HG02852 (cell line): ENCODE data around the gene RABGGTA.

Experiments
- ATAC-seq: cut with Tn5 transposase; IDR thresholded peaks from one replicate; pipeline ENCODE4 v1.9.1; 2021; ENCODE audit warnings: mild to moderate bottlenecking, moderate library complexity; ENCODE audit not compliant: unreplicated experiment

The RABGGTA gene

DNA sequence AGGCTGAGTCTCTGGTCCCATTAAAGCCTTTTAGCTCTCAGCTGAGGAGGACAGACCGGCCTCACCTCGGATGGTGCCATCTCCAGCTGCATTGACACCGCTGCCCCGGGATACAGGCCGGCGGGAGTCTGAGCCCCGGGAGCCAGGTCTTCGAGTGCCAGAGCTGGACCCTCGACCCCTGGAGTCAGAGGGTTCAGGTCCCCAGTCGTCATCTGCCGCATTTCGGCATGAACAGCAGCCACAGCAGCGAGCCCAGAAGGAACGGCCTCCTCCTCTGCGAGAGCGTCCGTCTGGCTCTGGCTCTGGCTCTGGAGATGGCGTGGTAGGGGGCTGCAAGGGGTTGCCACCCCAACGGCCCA lies 9.4 kb downstream of the RABGGTA start:
- ATAC-seq = no peak

DNA sequence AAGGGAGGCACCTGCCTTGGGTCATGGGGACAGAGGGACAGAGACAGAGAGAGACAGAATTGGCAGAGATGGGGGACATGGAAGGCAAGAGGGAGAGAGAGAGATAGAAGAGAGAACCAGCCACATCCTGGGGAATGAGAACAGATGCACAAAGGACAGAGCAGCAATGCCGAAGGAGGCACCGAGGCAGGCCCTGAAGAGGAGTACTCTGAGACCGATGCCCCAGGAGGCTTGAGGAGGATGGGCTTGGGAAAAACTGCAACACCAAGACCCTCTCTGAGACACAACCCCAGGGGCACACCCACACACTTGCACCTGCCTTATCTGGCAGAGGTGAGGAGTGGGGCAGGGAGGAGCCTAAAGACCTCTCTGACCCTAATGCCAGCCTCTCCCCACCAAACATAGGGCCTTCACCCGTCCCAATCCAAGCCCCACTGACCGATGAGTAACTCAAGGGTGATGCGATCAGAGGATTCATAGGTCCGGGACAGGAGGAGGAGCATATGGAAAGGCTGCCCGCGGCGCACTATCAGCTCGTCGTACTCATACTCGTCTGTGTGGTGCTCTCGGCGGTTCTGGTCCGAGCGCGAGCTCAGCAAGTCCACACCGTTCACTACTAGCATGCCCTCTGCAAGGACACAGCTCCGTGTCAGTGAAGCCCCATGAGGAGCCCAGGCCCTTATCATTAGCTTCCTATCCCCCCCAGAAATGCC lies 10.0 kb downstream of the RABGGTA start:
- no peak for ATAC-seq

DNA sequence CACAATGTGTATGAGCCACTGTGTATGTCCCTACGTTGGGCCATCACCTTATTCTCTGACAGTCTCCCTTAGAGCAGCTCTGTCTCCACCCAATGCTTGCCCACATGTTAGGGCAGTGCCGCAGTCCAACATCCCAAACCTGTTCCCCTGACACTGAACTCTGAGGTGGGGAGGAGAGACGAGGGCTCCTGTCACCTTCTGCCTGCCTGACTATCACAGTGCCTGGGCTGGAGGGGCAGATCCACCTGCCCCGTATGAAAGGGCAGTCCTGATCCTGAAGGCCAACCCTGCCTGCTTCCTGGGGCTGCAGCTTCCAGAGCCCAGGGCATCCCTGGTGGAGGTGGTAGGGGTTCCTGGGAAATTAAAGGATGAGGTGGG lies 10.6 kb downstream of the RABGGTA start:
- ATAC-seq = no peak

DNA sequence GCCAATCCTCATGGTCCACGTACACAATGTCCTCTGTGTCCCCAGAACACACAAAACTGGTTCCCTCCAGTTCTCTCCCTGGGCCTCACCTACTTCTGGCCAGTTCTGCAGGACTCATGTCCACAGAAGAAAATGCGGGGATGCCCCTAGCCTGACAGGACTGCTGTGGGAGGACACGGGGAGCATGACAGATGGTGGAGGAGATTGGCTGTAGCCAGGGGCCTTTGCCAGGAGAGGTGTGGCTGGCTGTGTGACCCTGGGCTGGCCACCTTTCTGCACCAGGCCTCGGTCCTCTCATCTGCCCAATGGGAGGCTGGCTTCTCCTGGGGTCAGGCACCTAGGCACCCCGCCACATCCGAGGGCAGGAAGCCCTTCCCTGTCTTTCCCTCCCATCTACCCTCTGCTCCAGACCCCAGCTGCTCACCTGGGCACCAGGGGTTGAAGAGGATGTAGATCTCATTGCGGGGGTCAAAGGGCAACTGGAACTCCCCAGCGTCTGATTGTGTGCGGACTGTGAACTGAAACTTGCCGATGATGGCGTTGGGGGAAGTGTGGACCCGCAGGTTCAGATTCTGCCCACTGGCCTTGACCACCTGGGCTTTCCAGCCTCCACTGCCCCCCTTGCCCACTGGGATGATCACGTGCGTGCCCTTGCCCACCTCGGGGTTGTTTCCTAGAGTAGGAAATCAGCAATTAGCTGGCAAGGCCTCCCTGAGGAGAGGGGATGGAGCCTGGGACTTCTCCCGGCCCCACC lies 11.2 kb downstream of the RABGGTA start:
- ATAC-seq = no peak

DNA sequence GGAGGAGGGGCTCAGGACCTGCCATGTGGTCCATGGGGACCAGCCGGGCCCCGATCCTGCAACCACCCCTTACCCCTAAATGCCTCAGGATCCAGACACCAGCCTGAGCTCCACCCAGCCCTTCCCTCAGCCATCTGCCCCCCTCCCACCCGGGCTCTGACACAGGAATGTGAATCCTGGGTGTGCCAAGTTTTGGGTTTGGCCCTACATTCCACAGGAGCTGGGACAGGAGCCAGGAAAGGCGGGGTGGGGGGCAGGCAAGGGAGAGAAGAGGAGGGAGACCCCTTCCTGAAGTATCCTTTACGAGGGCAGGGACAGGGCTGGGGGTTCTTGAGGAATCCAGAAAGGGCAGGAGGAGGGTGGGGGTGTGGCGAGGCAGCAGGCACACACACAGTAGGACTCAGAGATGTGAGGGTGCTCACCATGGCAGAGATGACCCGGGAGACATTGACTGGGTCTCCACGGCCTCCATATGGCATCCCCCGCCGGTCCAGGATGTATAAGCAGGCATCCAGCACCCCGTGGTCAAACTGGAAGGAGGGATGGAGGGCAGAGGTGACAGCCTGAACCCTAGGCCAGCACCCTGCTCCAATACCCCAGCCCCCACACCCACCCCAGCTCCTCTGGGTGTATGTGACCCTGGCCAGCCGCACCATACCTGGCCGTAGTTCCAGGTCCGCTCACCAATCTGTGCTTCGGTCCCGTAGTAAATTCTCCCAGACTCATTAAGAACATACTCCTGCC lies 11.9 kb downstream of the RABGGTA start:
- ATAC-seq = no peak

DNA sequence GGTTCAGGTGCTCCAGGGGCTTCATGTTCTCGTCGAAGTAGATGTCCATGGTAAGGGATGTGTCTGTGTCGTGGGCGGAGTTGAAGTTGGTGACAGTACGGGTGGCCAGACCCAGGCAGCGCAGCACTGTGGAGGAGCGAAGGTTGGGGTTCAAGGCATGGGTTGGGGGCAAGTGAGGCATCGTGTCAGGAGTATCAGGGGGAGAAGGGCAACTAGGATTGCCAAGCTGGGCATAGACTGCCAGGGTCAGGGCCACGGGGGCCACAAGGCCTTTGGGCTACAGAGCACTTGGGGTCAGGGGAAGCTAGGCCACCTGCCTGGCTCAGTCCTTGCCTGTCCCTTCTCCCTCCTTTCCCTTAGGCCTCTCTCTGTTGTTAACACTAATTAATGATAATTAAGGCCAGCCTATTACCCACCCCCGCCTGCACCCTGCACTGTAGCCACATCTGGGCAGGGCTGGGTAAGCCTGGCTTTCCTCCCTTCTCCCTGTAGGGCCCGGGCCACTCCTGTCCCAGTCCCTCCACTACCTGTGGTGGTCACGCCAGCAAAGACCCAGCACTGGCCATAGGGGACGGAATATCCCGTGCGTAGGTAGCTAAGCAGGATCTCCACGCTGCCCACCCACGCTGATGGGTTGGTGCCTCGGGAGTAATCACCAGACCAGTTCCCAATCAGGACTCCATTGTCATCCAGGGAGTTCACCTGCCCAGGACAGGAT lies 12.7 kb downstream of the RABGGTA start:
- ATAC-seq = no peak

DNA sequence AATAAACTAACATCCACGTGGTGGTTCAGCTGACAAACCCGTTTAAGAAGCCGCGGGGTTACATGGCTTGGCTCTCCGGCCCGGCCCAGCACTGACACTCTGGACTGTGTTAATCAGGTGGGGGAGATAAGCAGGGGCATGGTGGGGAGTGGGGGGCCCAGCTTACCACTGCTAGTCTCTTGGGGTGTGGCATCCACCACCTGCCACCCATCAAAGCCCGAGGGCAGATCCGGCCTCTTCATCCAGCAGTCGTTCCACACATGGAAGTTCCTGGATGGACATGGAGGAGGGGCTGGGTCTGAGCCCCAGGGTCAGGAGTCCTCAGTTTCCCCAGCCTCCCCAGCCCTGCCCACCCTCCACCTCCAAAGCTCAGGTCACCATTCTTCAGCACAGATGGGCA lies 13.3 kb downstream of the RABGGTA start:
- no peak for ATAC-seq

DNA sequence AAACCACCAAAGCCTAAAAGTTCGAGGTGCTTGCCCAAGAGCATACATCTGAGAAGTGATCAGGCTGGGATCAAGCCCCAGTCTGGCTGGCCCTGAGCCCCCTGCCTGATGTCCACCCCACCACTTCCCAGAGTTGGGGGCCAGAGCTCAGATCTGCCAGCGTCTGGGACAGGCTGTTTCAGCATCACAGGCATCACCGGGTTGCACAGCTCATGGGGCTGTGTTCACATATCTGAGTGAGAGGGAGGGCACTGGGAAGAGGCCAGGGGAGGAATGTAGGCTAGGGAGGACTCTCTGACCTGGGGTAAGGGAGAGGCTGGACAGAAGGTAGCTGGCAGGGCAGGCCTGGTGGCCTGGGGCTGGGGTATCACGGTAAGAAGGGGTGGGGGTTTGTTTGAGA lies 14.4 kb downstream of the RABGGTA start:
- ATAC-seq = no peak

DNA sequence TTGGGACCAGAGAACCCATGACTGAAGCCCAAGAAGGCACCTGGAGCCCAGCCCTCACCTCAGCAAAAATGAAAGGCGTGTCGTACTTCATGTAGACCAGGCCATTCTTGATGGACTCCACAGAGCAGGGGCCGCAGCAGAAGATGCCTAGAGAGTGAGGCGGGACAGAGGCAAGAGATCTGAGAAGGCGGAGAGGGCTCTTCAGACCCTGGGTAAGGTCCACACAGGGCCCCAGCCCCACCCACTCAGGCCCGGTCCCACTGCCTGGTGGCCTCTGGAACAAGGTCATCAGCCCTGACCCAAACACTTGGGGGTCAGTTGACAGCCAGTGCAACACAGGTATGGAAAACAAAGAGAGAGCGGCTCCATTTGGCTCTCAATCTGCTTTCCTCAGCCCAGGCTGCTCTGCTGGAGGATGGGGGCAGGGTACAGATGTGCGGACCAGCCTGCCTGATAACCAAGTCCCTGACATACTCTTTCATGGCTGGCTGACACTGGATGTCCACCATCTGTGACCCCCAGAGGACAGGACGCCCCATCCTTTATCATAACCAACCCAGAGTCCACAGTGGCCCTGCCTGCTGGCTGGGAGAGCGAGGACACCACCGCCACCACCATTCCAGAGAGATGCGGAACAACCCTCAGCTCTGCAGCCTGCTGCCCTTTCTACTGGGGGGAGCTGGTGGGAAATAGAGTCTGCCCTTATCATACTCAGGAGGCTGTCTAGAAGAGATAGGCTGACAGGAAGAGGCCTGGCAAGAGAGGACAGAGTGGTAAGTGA lies 15.3 kb downstream of the RABGGTA start:
- no peak for ATAC-seq

DNA sequence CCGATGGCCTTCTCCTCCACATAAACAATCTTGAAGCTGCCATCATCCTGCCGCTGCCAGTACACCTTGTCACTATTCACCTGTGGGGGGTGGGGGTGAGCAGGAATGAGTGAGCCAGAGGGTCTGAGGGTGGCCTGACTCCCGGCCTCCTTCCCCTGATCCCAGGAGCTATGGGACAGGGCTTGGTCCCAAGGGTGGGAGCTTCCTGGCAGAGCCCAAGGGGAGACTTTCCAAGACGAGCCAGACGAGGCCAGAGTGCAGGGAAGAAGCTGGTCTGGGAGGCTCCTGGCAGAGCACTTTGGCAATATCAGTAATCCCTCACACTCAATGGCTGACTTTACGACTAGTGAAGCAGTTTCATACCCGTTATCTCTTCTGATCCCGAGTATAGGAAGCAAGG lies 16.0 kb downstream of the RABGGTA start:
- no peak for ATAC-seq

DNA sequence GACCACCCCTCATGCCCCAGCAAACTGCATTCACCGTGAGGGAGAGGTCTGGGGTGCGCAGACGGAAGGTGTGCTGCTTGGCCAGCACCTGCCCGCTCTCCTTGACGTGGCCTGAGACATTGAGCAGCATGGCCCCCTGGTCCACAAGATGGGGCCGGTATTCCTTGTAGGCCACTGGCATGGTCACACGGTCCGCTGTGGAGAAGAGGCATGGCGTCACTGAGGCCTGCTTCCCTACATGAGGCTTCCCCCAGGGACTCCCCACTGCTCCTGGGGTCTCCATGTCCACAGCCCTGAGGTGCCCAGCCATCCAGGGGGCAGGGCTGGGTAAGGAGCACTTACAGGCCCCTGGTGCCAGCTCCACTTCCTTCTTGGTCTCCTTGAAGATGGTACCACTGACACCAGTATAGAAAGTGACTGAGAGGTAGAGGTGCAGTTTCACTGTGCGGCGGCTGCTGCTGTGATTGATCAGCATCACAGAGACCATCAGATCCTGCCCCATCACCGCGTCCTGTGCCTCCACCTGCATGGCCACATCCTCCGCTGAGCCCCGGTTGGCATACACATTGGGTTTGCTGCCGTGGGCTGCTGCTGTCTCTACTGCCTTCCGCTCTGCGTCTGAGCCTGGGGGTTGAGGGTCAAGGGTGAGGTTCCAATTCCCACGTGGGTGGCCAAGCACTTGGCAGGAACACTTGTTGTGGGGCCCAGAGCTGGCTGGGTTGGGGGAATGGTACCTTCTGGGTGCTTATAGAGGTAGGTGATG lies 16.6 kb downstream of the RABGGTA start:
- ATAC-seq = no peak

DNA sequence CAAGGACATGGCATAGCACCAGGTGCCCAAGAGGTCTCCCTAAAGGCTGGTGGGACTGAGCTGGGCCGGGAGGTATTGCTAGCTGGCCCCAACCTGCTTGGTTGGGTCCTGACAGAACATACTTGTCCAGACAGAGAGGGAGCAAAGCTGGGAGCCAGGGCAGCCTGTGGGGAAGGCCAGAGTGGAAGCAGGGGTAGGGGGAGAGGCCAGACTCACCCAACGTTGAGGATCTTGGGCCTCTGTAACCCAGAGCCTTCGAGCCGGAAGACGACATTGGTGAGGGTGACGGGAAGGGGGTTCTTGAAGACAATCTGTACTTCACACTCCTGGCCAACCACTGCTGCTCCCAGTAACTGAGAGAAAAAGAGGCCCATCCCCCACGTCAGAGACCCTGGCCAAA lies 17.5 kb downstream of the RABGGTA start:
- no peak for ATAC-seq

DNA sequence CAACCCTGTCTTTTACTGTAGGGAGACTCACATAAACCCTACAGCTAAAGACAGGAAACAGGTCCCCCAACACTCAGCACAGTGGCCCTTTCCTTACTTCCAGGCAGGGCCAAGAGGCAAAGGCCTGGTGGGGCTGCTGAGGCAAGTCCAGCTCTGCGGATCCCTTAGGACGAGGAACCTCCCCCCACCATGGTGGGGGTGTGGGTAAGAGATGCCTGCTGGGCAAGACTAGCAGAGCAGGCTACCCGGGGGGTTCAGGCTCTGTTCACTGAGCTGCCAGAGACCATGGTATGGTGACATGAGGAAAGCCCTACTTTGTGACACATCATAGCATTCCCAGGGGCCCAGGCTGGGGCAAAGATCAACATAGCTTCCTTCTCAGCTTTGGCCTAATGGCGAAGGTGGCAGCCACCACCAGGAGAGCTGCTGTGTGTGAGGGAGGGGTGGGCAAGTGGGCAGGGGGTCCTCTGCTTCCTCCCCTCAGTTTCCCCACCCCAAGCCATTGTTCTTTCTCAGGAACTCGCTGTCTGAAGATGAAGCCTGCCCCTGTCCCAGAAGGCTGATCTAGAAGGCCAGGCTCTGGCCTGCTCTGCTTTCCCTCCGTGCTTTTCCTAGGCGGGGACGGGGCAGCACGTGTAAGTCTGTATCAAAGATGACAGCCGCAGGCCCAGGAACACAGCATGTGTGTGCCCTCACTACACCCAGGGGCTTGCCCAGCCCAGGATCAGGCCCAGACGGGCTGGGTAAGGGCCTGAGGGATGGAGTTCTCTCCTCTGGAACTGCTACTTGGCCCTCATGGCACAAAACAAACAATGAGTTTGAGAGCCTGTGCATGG lies 18.9 kb downstream of the RABGGTA start:
- no peak for ATAC-seq

DNA sequence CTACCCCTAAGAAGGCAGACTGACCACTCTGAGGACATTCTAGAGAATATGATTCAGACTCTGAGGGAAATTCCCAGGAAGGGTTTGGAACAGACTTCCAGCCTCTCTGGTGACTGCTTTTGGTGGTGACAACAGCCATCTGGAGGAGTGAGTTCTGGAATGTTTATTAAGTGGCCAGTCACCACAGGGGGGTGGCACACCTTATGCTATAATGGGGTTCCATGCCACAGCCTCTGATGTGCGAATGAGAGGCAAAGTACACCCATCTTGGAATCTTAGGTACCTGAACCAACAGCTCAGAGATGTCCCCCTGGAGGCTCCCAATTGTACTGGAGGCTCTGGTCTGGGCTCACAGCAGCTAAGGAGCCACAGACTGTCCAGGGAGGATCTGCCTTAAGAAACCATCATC lies 19.5 kb downstream of the RABGGTA start:
- ATAC-seq = no peak

DNA sequence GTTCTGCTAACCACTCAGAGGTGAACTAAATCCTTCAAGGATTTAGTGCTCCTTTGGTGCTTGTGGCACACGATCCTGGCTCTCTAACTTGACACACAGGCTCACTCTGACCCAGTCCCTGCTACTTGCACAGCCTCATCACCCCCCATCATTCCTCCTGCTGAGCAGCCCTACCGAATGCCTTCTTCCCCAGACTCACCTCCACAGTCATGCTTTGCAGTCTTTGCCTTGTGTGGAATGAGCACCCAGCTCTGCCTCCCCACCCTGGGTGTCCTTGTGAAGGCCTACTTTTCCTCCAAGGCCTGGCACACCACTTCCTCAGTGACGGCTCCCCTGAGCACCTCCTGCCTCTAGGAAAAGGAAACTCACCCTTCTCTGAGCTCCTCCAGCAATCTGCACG lies 21.0 kb downstream of the RABGGTA start:
- no peak for ATAC-seq

DNA sequence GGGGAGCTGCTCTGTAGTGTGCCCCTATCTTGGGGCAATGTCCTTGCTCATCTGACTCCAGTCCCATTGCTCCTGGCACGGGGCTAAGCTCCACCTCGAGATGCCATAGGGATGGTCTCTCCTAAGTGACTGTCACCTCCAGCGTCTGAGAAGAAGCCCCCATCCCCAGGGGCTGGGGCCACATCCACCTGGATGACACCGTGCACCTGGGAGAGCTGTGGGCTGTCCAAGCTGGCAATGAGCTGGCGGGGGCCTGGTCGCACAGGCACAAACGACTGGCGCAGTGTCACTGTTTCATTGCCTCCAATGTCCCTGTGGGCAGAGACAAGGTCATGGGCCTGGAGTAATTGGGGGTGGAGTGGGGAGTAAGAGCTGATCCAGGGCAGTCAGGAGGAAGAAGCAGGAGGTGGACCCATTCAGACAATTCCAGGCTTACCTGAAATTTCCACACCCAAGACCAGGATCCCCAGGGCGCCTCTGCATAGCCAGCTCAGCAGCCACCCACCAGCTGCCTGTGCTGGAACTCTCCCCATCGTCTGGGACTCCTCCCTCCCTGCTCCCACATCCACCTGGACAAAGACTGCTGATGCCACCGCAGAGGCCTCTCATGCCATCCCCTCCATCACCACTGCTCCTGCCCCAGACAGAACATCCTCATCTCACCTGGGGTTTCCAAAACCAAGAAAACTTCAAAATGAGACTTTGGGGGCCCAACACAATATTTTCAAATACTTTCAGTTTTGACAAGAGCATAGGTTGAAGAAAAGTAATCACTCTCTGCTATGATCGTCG lies 22.0 kb downstream of the RABGGTA start:
- ATAC-seq = no peak

DNA sequence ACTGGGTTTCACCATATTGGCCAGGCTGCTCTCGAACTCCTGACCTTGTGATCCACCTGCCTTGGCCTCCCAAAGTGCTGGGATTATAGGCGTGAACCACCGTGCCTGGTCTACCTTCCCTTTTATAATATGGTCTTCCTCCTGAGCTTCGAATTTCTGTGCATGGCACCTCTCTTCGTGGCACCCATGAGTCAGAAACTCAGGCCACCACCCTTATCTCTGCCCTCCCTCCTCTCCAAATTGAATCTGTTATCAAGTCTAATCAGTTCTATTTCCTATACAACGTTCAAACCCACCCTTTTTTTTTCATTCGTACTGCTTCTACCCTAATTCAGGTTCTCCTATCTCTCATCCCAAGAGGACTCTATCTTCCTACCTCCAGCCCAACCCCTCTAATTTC lies 24.0 kb downstream of the RABGGTA start:
- ATAC-seq = no peak

DNA sequence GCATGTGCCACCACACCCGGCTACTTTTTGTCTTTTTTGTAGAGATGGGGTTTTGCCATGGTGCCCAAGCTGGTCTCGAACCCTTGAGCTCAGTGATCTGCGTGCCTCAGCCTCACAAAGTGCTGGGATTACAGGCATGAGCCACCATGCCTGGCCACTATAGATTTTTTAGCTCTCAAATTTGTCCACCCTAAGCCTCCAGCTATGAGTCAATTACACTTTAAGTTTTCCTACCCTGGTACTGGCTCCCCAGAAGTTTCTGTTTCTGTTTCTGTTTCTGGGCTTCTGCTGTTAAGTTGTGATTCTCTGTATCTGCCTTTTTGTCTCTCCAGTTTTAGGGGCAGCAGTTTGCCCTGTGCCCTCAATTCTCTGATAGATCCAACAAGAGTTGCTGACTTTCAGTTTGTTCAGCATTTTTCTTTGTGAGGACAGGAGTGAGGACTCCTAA lies 24.6 kb downstream of the RABGGTA start:
- ATAC-seq = no peak
